HFF-Myc (cell line): ENCODE measurements around the gene BACE2.

ENCODE experiments used
- DNase-seq: peaks from one replicate; pipeline ENCODE4 v3.0.0-alpha.2; 2011; ENCODE audit warnings: low read depth; ENCODE audit errors: extremely low read depth
- H3K4me3 ChIP-seq: replicated peaks from 2 replicates; pipeline ENCODE4 v1.5.1; 2011; ENCODE audit warnings: low read depth, mild to moderate bottlenecking, control low read depth, low read length
- TF ChIP-seq, protein P1 (sequence below): IDR thresholded peaks from 2 replicates; pipeline ENCODE4 v1.5.1; 2012; ENCODE audit warnings: mild to moderate bottlenecking, low read depth, low read length, control low read depth; ENCODE audit errors: missing control alignments

BACE2 gene

DNA sequence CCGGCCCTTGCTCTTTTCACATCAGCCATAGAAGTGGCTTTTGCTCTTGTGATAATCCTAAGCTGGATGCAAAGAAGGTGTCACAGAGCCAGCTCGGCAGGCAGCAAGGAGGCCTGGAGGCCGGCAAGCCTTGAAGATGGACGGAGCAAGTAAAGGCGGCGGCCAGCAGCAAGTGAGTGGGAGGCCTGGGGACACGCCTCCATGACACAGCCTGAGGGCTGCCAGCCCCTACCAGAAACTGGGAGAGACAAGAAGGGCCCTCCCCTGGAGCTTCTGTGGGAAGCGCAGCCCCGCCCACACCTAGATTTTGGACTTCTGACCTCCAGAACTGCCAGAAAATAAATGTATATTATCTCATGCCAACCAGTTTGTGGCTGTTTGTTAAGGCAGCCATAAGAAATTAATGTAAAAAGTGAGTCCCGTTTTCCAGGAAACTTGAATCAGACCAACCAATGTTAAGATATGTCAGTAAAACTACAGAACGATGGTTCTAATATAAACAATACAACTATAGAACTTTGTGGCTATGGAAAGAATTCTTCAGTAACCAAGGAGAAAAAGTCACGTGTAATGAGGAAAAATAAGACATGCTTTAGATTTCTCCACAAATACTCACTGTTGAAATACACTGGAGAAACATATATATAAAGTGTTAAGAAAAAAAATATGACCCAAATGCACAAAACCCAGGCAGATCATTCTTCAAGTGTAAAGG is 49.9 kb downstream of the BACE2 start:
- TF ChIP-seq, protein P1, sequence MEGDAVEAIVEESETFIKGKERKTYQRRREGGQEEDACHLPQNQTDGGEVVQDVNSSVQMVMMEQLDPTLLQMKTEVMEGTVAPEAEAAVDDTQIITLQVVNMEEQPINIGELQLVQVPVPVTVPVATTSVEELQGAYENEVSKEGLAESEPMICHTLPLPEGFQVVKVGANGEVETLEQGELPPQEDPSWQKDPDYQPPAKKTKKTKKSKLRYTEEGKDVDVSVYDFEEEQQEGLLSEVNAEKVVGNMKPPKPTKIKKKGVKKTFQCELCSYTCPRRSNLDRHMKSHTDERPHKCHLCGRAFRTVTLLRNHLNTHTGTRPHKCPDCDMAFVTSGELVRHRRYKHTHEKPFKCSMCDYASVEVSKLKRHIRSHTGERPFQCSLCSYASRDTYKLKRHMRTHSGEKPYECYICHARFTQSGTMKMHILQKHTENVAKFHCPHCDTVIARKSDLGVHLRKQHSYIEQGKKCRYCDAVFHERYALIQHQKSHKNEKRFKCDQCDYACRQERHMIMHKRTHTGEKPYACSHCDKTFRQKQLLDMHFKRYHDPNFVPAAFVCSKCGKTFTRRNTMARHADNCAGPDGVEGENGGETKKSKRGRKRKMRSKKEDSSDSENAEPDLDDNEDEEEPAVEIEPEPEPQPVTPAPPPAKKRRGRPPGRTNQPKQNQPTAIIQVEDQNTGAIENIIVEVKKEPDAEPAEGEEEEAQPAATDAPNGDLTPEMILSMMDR, result no peak
- no peak for DNase-seq
- H3K4me3 ChIP-seq, result no peak overlapping the region

- no peak for DNase-seq
- no peak overlapping the region for H3K4me3 ChIP-seq
- TF ChIP-seq, protein P1, result no peak
Measured at GRCh38 chr21:41219498-41220207, 51.7 kb downstream of the BACE2 start.

- no peak overlapping the region for H3K4me3 ChIP-seq
- DNase-seq, result no peak
- TF ChIP-seq, protein P1, result no peak
Measured at GRCh38 chr21:41220208-41220733, 52.3 kb downstream of the BACE2 start.

- DNase-seq, result no peak
- no peak overlapping the region for H3K4me3 ChIP-seq
- TF ChIP-seq, protein P1, result no peak
Measured at GRCh38 chr21:41222247-41223068, 54.5 kb downstream of the BACE2 start.

DNA sequence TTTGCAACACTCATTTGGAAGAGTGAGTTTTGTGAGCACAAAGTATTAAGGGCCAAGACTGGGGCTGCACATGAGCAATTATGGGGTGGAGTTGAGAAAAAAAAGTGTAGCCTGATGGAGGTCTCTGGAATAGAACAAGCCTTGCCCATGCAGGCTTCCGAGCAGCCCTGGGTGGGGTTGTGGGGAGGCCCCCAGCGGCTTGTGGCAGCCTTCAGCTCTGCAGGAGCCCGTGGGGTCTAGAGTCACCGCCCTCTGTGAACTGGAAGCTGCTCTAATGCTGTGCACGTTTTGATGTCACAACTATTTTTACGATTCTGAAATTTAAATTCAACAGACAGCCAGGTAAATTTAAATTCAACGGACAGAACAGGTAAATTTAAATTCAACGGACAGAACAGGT is 58.9 kb downstream of the BACE2 start:
- TF ChIP-seq, protein P1, result no peak
- no peak overlapping the region for H3K4me3 ChIP-seq
- no peak for DNase-seq

- no peak overlapping the region for H3K4me3 ChIP-seq
- TF ChIP-seq, protein P1, result no peak
- DNase-seq, result no peak
Measured at GRCh38 chr21:41227357-41228005, 59.5 kb downstream of the BACE2 start.
